GM12864 (cell line): ENCODE data around the gene RAB6C.
A peak's percentile ranks its signal among the peaks of the same experiment; 100 is the strongest.
"Not testable (repeated sequence)": the region's sequence is repeated elsewhere in the genome, so short reads cannot be mapped to it uniquely, and the experiment has no call there.

Source experiments
- DNase-seq: peaks from one replicate; pipeline ENCODE4 v3.0.0-alpha.2; 2011; ENCODE audit warnings: low read depth
- H3K4me3 ChIP-seq: 2 replicates; pipeline ENCODE4 v1.5.1; 2011; ENCODE audit warnings: mild to moderate bottlenecking, low read depth, low read length, control low read depth
- CTCF ChIP-seq: IDR thresholded peaks from 2 replicates; pipeline ENCODE4 v1.5.1; 2011; ENCODE audit warnings: low read depth, mild to moderate bottlenecking, moderate library complexity, low read length, control low read depth, inconsistent platforms; ENCODE audit errors: missing control alignments

Gene RAB6C

DNA sequence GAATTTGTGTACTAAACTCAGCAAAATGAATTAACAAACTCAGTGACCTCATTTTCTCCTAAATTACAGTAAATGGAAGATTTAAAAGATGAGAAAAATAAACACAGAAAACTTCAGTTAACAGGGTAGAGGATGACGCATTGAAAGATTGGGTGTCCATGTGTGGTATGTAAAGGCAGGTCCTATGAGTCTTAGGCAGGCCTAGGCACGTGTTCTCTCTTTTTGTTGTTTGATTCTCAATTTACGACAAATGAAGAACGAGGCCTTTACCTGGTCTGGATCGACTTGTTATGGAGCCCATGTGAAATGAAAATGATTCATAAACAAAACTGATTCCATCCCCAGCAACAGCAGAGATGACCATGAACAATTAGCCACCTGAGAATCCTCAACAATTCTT is 37.2 kb downstream of the RAB6C start:
- not testable (repeated sequence) for DNase-seq, H3K4me3 ChIP-seq

DNA sequence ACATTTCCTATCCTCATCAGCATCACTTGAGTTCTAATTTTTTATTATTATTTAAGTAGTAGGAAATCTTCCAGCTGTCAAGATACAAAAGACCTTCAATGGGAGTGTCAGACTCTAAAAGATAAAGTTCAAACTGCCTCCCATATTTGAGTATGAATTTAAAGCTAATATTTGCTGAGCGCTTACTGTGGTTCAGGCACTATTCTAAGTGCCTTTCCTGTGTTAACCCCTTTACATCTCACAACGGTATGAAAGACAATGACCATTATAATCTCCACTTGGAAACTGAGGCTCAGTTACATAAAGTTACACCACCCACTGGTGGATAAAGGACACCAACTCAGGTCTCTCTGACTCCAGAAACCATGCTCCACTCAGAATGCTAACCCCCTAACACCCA is 39.9 kb downstream of the RAB6C start:
- TF ChIP-seq CTCF: no peak
- DNase-seq: no peak
- H3K4me3 ChIP-seq: no peak overlapping the region

GRCh38 chr2:130020069-130020468 is 40.6 kb downstream of the RAB6C start:
- not testable (repeated sequence) for DNase-seq, H3K4me3 ChIP-seq

GRCh38 chr2:130025931-130026330 is 46.5 kb downstream of the RAB6C start:
- H3K4me3 ChIP-seq, DNase-seq: not testable (repeated sequence)
- peak; percentile 34 for TF ChIP-seq CTCF
